Nephron (organoid): Measurements from ENCODE around the gene LRP10.
A peak's percentile ranks its signal among the peaks of the same experiment; 100 is the strongest.

Experiments
- H3K27ac Mint-ChIP-seq, 3 experiments: 2 replicates each; pipeline ENCODE4 v1.8.0; 2020; ENCODE audit warnings: mixed read lengths in 3 of 3, mild to moderate bottlenecking in 2 of 3, moderate library complexity in 1 of 3
- H3K27me3 Mint-ChIP-seq: 2 replicates; pipeline ENCODE4 v1.8.0; 2021; ENCODE audit warnings: low read depth, mild to moderate bottlenecking, moderate library complexity, mixed read lengths
- H3K36me3 Mint-ChIP-seq: 2 replicates; pipeline ENCODE4 v1.8.0; 2020; ENCODE audit warnings: low read depth, mixed read lengths
- H3K4me1 Mint-ChIP-seq: 2 replicates; pipeline ENCODE4 v1.8.0; 2020; ENCODE audit warnings: mixed read lengths
- H3K4me3 Mint-ChIP-seq, 3 experiments: 2 replicates each; pipeline ENCODE4 v1.8.0; 2020; ENCODE audit warnings: mild to moderate bottlenecking in 3 of 3, mixed read lengths in 3 of 3, moderate library complexity in 2 of 3
- H3K9me3 Mint-ChIP-seq: 2 replicates; pipeline ENCODE4 v1.8.0; 2020; ENCODE audit warnings: mixed read lengths
- TF ChIP-seq, protein P1 (sequence below), 3 experiments: fragments of 200-600 bp; sonication (generic); IDR thresholded peaks; one replicate each; pipeline ENCODE4 v1.5.0; 2021; ENCODE audit warnings: antibody characterized with exemption in 3 of 3; ENCODE audit not compliant: unreplicated experiment in 3 of 3

LRP10 gene

DNA sequence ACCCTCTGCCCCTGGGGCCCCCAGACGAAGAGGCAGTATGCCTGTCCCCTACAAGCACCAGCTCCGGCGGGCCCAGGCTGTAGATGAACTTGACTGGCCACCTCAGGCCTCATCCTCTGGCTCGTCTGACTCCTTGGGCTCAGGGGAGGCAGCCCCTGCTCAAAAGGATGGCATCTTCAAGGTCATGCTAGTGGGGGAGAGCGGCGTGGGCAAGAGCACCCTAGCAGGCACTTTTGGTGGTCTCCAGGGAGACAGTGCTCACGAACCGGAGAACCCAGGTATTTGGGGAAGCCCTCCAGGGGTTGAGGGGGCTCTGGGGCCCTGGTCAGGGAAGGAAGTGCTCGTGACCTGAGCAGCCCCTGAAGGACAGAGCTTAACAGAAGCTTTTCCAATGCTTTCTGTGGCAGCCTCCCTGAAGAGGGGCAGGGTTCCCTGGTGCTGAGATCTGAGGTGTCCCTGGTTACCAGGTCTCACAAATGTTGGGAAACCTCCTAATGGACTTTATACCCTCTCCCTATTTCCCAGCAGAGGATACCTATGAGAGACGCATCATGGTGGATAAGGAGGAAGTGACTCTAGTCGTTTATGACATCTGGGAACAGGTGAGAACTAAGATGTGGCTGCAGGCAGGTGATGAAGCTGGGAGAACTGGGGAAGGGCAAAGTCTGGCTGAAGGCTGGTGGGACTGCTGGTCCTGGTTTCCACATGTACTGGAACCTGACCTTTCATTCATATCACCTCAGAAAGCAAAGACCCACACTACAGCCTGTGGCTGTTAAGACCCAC is 13.4 kb downstream of the LRP10 start:
- H3K4me3 Mint-ChIP-seq, result peak overlapping the region; percentile 66 to 87 (median 76)
- no peaks in the 10 kb centered on the region for H3K9me3 Mint-ChIP-seq
- no peaks in the 10 kb centered on the region for H3K36me3 Mint-ChIP-seq
- peak overlapping the region; percentile 83 to 91 (median 88) for H3K27ac Mint-ChIP-seq
- TF ChIP-seq, protein P1, sequence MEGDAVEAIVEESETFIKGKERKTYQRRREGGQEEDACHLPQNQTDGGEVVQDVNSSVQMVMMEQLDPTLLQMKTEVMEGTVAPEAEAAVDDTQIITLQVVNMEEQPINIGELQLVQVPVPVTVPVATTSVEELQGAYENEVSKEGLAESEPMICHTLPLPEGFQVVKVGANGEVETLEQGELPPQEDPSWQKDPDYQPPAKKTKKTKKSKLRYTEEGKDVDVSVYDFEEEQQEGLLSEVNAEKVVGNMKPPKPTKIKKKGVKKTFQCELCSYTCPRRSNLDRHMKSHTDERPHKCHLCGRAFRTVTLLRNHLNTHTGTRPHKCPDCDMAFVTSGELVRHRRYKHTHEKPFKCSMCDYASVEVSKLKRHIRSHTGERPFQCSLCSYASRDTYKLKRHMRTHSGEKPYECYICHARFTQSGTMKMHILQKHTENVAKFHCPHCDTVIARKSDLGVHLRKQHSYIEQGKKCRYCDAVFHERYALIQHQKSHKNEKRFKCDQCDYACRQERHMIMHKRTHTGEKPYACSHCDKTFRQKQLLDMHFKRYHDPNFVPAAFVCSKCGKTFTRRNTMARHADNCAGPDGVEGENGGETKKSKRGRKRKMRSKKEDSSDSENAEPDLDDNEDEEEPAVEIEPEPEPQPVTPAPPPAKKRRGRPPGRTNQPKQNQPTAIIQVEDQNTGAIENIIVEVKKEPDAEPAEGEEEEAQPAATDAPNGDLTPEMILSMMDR (IDR thresholded peaks at IDR 0.05; ENCODE audit: unreplicated experiment in 3 of 3), result no peak
- peaks cover 58% of the 10 kb centered on the region for H3K4me1 Mint-ChIP-seq
- peaks cover 5% of the 10 kb centered on the region for H3K27me3 Mint-ChIP-seq

DNA sequence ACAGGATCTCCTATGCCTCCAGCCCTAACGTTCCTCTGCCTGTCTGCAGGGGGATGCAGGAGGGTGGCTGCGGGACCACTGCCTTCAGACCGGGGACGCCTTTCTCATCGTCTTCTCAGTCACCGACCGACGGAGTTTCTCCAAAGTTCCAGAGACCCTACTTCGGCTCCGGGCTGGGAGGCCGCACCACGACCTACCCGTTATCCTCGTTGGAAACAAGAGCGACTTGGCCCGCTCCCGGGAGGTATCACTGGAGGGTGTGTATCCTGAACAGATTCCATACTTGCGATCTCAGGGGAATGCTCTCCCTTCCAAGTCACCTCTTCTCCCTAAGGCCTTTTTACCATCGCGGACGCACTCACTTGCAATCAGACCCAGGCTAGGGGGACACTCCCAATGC is 14.4 kb downstream of the LRP10 start:
- H3K36me3 Mint-ChIP-seq, result no peaks in the 10 kb centered on the region
- H3K27ac Mint-ChIP-seq, result peak overlapping the region; percentile 83 to 99 (median 87)
- peak overlapping the region; percentile 76 to 93 (median 87) for H3K4me3 Mint-ChIP-seq
- peaks cover 5% of the 10 kb centered on the region for H3K27me3 Mint-ChIP-seq
- H3K9me3 Mint-ChIP-seq, result no peaks in the 10 kb centered on the region
- TF ChIP-seq, protein P1 (IDR thresholded peaks at IDR 0.05; ENCODE audit: unreplicated experiment in 3 of 3), result no peak
- H3K4me1 Mint-ChIP-seq, result peaks cover 58% of the 10 kb centered on the region

DNA sequence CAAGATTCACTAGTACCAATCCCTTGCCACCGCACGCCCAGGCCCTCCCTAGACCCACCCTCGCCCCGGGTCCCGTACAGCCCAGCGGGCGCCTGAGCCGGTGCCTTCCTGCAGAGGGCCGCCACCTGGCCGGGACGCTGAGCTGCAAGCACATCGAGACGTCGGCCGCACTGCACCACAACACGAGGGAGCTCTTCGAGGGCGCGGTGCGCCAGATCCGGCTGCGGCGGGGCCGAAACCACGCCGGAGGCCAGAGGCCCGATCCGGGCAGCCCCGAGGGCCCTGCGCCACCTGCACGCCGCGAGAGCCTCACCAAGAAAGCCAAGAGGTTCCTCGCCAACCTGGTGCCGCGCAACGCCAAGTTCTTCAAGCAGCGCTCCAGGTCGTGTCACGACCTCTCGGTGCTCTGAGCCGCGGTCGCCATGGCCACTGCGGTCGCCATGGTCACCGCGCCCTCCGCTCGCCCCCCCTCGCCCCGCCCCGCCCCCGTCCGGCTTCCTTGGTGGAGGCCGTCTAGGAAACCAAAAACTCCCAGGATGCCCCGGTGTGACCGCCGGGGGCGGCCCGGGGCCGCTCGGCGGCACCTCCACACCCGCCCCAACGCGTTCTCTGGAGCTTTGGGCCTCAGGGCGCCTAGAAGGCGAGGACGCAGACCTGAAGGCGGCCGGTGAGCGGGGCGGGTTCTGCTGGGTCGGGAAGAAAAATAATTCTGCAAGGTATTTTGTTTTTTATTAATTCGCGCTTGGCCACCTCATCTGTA is 15.1 kb downstream of the LRP10 start:
- peaks cover 5% of the 10 kb centered on the region for H3K27me3 Mint-ChIP-seq
- H3K4me1 Mint-ChIP-seq, result peaks cover 54% of the 10 kb centered on the region
- TF ChIP-seq, protein P1 (IDR thresholded peaks at IDR 0.05; ENCODE audit: unreplicated experiment in 3 of 3), result no peak
- H3K27ac Mint-ChIP-seq, result peak overlapping the region; percentile 98 to 99 (median 99)
- H3K9me3 Mint-ChIP-seq, result no peaks in the 10 kb centered on the region
- H3K4me3 Mint-ChIP-seq, result peak overlapping the region; percentile 93 to 98 (median 96)
- H3K36me3 Mint-ChIP-seq, result no peaks in the 10 kb centered on the region

DNA sequence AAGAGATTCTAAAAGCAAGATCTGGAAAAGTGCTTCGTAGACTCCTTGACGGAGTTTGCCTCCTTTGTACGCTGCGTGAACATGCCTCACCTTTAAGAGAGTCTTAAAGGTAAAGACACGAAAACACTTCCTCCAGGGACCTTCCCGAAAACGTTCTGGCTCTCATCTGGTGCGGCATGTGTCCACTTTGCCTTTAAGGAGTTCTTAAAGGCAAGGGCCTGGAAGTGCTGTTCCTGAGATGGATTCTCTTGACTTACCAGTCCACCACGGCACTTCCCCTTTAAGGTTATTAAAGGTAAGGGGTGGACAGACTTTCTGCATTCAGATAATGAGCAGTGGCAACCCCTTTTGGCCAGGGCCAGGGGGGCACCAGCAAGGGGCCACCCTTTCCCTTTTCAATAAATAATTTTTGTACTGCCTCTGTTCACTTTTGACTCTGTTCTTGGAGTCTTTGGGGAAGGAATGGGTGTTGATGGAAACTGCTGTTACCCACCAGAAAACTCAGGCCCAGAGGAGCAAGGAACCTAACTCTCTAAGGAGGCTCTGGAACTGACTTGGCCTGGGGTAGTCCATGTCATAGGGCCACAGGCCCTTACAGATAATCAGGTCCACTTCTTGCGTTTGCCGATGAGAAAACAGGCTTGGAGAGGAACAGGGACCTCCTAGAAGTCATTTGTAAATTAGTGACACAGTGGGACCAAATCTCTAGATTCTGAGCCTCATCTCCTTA is 15.9 kb downstream of the LRP10 start:
- Mint-ChIP-seq H3K27ac (peak overlapping the region; percentile 98 to 99 (median 99)), H3K4me1 (peaks cover 49% of the 10 kb centered on the region), H3K4me3 (peak overlapping the region; percentile 93 to 98 (median 96)), H3K27me3 (peaks cover 5% of the 10 kb centered on the region), H3K36me3 (no peaks in the 10 kb centered on the region), H3K9me3 (no peaks in the 10 kb centered on the region)
- TF ChIP-seq, protein P1 (IDR thresholded peaks at IDR 0.05; ENCODE audit: unreplicated experiment in 3 of 3), result no peak

DNA sequence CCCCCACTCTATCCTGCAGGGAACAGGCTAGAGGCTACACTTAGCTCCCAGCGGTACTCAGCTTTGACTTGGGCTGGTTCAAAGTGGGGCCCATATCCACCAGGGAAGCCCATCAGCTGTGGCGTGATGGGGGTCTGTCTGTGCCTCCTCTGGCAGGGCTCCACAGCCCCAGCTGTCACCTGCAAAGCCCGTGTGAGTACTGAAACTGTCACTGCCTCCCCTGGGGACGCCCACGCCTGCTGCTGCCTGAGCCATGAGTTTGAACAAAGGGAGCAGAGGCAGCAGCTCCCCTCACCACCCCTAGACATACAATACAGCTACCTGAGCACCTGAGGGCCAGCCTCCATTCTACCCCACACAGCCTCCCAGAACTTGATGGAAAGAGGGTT is 16.4 kb downstream of the LRP10 start:
- peaks cover 44% of the 10 kb centered on the region for H3K4me1 Mint-ChIP-seq

More for the DNA sequence above, 16.4 kb downstream of the LRP10 start:
- TF ChIP-seq, protein P1 (IDR thresholded peaks at IDR 0.05; ENCODE audit: unreplicated experiment in 3 of 3), result no peak
- Mint-ChIP-seq H3K27me3 (peaks cover 5% of the 10 kb centered on the region), H3K27ac (peak overlapping the region; percentile 98 to 99 (median 99)), H3K4me3 (peak overlapping the region; percentile 93 to 98 (median 96)), H3K9me3 (no peaks in the 10 kb centered on the region), H3K36me3 (no peaks in the 10 kb centered on the region)
